ENCODE results near the gene PRKD2.
A peak's percentile ranks its signal among the peaks of the same experiment; 100 is the strongest.
"Not testable (repeated sequence)": the region's sequence is repeated elsewhere in the genome, so short reads cannot be mapped to it uniquely, and the experiment has no call there.

The PRKD2 gene

DNA sequence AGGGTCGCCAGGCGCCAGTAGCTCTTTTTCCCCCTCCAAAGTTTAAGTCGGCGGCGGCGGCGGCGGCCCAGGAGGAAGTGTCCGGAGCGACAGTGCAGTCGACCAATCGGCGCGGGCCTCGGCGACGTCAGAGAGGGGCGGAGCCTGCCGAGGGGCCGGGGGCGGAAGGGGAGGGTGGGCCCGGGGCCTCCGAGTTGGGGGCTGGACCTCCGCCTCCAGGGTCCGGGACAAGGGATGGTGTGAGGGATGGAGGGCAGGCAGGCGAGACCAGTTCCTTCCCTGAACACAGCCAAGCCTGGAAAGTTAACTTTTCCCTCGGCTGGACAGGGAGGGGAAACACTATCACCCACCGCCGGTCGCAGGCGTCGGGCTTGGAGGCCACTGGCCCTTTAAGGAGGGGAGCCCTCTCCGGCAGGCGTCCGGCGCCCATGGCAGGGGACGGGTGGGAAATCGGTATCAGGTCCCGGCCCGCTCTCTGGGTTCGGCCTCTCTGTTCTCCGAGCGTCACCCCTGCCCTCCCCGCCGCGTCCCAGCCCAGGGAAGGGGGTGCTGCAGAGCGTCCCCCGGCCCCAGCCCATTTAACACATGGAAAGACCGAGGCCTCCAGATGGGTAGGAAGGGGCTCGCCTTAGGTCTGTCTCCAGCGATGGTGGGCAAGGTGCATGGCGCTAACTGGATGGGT lies at the start of gene PRKD2:
Gene PRKD2, minus strand, starts transcription at position 81 of the 682 bp plus-strand sequence. CDS start 744 bp downstream, outside the sequence.
- DNase-seq (ENCODE audit: low read depth): peak; percentile 84

DNA sequence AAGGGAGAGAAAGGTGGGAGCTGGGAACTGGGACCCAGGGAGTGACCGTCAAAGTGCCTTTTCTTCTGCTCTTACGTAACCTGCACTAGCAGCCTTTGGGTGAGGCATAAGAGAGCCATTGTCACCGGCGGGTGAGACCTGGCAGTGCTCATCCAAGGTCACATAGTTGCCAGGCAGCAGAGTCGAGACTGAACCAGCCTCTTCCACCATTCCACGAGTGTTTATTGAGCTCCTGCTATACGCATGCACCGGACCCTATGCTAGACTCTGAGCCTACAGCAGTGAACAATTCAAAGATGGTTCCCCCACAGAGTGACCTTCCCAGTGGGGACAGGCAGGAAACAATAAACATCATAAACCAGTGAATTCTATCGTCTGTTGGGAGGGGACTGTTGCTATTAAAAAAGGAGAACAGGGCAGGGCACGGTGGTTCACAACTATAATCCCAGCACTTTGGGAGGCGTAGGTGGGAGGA lies 47.9 kb upstream of the PRKD2 start:
- DNase-seq (ENCODE audit: low read depth): no peak

DNA sequence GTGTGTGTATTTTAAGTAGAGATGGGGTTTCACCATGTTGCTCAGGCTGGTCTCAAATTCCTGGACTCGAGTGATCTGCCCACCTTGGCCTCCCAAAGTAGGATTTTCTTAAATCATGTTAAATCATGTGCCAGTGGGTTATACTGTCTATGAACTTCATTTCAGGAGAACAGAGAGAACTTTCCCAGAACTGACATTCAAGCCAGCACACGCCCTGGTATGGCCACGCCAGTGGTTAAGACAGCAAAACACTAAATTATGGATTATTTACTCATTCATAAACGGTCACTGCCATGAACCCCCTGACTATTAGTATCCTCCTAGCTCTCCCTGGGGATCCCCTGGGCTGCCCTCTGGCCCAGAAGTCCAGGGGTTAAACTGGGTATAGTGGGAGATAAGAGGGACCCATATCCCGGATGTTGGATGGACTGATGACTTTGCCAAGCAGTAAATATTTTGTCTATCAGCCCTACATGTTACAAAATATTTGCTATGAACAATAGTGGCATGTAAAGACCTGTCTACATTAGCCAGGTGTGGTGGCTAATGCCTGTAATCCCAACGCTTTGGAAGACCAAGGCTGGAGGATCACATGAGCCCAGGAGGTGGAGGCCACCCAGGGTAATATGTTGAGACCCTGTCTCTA lies 45.5 kb upstream of the PRKD2 start:
- no peak for DNase-seq (ENCODE audit: low read depth)

DNA sequence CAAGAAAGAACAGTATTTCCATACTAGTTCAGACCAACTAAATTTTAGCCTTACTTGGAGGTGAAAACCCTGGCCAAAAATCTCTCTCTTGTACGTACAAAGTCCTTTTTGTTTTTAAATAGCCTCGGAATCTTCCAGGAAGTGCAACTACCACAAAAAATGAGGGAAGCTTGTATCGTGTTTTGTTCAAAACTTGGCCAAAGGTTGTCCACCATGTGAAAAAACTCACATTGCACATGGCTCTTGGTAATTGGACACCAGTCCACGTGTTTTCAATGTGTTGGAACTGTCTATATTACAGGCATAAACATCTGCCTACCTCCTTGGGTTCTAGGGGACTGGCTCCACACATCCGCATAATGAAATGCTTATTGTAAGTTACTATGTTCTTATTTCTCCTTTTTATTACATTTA lies 44.5 kb upstream of the PRKD2 start:
- DNase-seq (ENCODE audit: low read depth): no peak

DNA sequence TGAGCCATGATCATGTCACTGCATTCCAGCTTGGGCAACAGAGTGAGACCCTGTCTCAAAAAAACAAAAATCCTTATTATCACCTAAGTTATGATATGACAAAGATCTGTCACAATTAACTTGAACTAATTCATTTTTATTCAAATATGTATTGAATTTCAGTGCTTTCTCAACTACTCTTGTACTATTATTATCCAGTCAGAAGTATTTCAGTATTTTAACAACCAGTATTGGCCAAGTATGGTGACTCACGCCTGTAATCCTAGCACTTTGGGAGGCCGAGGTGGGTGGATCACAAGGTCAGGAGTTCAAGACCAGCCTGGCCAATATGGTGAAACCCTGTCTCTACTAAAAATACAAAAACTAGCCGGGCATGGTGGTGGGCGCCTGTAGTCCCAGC lies 44.0 kb upstream of the PRKD2 start:
- not testable (repeated sequence) for DNase-seq (ENCODE audit: low read depth)

DNA sequence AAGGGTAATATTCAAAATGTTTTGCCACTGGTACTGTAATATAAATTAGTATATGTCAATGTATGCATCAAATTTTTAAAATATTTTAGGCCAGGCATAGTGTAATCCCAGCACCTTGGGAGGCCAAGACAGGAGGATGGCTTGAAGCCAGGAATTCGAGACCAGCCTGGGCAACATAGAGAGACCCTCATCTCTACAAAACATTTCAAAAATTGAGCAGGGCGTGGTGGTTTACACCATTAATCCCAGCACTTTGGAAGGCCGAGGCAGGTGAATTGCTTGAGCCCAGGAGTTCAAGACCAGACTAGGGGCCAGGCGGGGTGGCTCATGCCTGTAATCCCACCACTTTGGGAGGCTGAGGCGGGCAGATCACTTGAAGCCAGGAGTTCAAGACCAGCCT lies 43.4 kb upstream of the PRKD2 start:
- DNase-seq (ENCODE audit: low read depth): no peak

DNA sequence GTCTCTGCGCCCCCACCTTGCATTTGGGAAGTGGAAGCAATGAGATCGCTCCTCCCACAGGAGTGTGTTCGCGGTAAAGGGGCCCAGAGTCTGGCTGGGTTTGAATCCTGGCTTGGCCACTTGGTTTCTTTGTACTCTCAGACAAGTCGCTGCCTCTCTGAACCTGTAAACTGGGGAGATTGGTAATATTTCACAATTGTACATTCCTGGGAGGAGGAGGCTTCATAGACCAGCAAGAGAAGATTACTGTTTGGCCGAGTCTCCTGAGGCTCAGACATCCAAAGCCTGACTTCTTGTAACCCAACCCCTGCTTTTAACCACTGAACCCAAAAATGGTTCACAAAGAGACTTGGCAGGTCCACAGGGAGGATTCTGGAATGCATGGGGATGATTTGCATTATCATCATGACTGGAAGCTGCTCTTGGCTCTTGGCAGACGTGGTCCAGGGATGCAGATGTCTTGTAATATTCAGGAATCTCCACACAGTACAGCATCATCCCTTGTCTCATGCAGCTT lies 43.0 kb upstream of the PRKD2 start:
- DNase-seq (ENCODE audit: low read depth): no peak

DNA sequence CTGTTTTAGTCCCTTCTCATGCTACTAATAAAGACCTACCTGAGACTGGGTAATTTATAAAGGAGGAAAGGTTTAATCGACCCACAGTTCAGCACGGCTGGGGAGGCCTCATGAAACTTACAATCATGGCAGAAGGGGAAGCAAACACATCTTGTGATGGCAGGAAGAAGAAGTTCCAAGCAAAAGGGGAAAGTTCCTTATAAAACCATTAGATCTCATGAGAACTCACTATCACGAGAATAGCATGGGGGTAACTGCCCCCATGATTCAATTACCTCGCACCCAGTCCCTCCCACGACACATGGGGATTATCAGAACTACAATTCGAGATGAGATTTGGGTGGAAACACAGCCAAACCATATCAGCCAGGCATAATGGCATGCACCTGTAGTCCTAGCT lies 42.3 kb upstream of the PRKD2 start:
- no peak for DNase-seq (ENCODE audit: low read depth)

DNA sequence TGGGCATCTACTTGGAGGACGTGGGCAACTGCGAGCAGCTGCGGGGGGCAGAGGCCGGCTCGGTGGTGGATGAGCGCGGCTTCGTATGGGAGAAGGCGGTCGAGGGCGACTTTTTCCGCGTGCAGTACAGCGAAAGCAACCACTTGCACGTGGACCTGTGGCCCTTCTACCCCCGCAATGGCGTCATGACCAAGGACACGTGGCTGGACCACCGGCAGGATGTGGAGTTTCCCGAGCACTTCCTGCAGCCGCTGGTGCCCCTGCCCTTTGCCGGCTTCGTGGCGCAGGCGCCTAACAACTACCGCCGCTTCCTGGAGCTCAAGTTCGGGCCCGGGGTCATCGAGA lies 39.6 kb upstream of the PRKD2 start:
- DNase-seq (ENCODE audit: low read depth): no peak

DNA sequence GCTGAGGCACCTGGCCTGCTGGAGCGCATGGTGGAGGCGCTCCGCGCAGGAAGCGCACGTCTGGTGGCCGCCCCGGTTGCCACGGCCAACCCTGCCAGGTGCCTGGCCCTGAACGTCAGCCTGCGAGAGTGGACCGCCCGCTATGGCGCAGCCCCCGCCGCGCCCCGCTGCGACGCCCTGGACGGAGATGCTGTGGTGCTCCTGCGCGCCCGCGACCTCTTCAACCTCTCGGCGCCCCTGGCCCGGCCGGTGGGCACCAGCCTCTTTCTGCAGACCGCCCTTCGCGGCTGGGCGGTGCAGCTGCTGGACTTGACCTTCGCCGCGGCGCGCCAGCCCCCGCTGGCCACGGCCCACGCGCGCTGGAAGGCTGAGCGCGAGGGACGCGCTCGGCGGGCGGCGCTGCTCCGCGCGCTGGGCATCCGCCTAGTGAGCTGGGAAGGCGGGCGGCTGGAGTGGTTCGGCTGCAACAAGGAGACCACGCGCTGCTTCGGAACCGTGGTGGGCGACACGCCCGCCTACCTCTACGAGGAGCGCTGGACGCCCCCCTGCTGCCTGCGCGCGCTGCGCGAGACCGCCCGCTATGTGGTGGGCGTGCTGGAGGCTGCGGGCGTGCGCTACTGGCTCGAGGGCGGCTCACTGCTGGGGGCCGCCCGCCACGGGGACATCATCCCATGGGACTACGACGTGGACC lies 39.1 kb upstream of the PRKD2 start:
- no peak for DNase-seq (ENCODE audit: low read depth)

DNA sequence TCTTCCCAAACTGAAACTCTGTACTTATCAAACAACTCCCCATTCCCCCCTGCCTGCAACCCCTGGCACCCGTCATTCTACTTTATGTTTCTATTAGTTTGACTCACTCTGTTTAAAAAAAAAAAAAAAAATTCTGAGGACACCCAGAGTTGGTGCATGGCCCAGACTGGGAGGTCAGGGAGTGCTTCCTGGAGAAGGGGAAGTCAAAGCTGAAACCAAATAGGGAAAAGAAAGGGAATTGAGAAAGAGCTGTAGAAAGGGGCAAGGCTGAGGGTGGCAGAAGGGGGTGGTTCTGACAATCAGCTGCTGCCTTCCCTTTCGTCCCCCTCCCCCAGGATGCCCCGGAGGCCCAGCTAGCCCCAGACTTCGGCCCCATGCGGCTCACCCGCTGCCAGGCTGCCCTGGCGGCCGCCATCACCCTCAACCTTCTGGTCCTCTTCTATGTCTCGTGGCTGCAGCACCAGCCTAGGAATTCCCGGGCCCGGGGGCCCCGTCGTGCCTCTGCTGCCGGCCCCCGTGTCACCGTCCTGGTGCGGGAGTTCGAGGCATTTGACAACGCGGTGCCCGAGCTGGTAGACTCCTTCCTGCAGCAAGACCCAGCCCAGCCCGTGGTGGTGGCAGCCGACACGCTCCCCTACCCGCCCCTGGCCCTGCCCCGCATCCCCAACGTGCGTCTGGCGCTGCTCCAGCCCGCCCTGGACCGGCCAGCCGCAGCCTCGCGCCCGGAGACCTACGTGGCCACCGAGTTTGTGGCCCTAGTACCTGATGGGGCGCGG lies 38.4 kb upstream of the PRKD2 start:
- no peak for DNase-seq (ENCODE audit: low read depth)

DNA sequence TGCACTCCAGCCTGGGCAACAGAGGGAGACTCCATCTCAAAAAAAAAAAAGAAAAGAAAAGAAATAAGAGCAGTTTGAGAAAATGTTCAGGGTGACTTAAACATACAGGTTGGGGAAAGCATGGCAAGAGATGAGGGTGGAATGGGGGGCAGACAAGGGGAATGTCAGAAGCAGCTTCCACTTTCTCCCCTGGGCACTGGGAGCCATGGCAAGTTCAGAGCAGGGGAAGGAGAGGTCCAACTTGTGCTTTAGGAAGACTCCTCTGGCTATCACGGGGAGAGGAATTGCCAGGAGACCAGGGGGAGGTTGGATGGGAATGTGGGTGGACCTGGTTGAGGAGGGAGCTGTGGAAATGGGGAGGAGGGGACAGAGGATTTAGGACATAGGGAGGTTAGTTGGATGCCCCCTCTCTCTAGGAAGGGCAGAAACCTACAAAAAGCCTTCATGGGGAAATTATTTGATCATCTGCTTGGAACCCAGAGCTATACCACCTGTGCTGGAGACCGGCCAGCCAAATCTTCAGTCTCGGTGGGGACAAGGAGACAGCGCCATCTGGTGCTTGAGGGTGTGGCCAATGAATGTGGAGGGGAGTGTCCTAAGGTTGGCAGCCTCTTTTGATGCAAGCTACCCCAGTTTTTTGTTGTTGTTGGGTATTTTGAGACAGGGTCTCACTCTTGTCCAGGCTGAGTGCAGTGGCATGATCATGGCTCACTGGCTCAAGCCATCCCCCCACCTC lies 36.7 kb upstream of the PRKD2 start:
- peak; percentile 47 for DNase-seq (ENCODE audit: low read depth)

DNA sequence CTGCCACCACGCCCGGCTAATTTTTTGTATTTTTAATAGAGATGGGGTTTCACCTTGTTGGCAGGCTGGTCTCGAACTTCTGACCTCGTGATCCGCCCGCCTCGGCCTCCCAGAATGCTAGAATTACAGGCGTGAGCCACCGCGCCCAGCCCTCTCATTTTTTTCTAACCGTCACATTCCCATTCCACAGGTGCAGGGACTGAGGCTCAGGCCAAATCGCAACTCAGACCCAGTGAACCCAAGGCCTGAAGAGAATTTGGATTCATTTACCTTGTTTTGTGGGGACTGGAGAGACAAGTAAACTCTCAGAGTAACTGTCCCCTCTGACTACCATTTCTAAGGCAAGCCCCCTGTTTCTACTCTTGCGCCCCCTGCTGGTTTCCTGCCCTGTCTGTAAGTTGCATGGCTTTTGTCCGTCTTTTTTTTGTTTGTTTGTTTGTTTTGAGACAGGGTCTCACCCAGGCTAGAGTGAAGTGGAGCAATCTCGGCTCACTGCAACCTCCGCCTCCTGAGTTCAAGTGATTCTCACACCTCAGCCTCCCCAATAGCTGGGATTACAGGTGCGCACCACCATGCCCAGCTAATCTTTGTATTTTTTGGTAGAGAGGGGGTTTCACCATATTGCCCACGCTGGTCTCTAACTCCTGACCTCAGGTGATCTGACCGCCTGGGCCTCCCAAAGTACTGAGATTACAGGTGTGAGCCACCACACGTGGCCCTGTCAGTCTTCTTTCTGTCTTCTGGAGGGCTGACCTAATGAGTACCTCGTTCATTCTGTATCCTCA lies 31.6 kb upstream of the PRKD2 start:
- DNase-seq (ENCODE audit: low read depth): peak; percentile 68

DNA sequence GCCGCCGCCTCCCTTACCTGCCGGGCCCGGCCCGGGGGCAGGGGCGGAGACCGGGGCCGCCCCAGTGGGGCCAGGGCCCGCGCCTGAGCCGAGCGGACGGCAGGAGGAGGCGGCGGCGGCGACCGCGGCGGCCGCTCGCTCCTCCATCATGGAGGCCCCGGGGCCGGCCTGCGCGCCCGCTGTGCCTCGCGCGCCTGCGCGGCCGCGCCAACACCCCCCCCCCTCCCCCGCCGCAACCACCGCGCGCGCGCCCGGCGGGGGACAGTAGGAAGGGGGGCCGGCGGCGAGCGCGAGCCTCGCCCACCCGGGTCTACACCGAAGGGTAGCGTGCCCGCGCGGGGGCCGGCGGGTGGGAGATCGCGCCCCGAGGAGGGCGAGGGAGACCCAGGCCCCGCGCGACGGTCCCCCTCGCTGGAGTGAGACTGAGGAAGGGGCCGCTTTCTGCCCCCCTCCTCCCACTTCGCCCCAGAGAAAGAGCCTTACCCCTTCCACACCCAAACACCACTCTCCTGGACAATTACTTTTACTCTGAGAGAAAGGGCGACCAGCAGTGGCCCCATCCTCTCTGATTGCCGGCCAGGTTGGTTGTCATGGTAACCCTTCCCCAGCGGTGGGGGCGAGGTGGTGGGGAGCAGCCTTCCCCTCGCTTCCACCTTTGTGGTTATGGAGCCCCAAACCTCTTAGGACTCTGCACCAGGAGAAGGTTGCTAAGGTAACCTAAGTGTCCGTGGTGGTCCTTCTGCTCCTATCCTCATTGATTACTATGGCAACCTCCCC lies 29.6 kb upstream of the PRKD2 start, which contains the start of gene STRN4:
Gene STRN4, minus strand, starts transcription at position 170 of the 777 bp plus-strand sequence. Its CDS starts 20 bp downstream, at position 150.
- DNase-seq (ENCODE audit: low read depth): peak; percentile 51

DNA sequence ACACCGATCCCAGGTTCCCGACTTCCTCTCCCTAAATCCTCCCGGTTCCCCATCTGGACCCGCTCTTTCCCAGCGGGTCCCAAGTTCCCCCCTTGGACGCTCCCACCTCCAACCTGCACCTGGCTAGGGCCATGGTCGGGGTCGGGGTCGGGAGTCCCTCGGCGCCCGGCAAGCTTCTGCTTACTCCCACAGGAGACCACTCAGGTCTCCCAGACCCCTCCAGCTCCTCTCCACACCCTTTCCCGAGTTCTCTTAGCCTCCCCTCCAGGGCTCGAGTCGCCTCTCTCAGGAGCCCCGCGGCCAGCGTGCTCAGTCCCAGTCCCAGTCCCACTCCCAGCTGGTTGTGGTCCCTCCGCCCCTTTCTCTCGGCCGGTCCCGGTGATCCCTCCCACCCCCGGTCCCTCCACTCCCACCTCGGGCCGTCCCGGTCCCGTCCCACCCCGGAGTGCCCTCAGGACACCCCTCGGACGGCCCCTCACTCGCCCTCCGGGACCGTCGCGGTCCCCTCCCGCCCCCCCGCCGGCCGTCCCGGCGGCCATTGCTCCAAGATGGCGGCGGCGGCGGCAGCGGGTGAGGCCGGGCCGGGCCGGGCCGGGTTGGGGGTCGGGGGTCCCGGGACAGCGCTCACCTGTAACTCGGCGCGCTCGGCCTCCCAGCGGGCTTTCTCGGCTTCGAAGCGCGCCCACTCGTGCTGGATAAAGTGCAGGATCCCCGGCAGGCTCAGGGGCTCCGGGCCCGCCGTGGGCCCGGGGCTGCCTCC lies 28.8 kb upstream of the PRKD2 start, which contains the start of gene FKRP:
Gene FKRP, plus strand, starts transcription at position 537 of the 760 bp plus-strand sequence. CDS start 9,394 bp downstream, outside the sequence.
- DNase-seq (ENCODE audit: low read depth): peak; percentile 24

DNA sequence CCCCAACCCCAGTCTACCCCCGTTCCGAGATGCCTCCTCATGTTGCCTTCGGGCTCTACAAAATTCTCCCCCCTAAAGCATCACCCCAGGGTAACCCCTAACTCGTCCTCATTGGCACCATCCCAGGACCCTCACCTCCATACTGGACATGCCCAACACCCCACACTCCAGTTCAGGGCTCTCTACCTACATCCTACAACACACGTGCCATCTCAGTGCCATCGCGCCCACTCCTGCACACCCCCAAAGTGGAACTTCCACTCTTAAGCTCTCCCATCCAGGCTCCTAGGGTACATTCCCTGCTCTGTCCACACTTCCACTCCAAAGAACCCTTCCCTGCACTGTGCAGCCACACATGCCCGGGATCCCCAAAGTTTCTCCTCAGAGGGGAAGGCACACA lies 28.1 kb upstream of the PRKD2 start:
- DNase-seq (ENCODE audit: low read depth): no peak

DNA sequence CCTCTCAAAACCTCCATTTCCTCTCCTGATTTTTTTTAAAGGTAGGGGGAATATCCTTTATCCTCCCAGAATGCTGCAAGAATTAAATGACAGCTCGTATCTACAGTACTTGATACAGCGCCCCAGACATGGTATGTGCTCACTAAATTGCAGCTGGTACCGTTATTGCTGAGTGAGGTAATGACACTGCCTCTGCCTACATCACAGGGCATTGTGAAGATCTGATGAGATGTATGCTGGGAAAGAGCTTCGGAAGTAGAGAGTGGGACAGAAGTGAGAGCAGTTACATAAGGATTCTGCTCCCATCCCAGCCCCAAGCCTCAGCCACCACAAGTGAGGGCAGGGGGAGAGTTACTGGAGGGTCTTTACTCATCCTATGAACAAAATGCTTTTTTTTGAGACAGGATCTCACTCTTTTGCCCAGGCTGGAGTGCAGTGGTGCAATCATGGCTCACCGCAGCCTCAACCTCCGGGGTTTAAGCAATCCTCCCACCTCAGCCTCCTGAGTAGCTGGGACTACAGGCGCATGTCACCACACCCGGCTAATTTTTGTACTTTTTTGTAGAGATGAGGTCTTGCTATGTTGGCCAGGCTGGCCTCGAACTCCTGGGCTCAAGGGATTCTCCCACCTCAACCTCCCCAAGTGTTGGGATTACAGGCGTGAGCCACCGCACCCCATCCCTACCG lies 27.2 kb upstream of the PRKD2 start:
- no peak for DNase-seq (ENCODE audit: low read depth)

DNA sequence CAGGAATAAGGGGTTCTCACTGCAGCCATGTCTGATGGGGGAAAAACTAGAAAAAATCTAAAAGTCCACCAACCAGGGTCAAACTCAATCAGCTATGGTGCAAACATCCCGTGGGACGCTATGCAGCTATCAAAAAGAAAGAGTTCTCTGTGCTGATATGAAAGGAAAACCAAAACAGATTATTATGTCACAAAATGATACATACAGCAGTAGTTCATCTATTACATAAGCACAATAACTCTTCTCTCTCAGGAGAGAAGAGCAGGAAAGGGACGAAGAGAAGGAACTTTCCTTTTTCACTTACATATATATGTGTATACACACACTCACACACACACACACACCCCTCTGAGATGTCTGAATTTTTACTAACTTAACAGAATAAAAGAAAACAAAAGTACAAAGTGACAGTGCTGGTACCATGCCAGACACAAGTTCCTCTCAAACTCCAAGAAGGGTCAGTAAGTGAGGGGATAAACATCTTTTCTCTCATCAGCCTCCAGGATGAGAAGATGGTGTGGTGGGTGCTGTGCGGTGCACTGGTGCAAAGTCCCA lies 26.1 kb upstream of the PRKD2 start:
- no peak for DNase-seq (ENCODE audit: low read depth)

Measured in activated T-helper 9 cell treated with anti-CD3 and anti-CD28 coated beads, Interleukin-2, amount 50 U/mL, for 16 hours (primary cell).